ENCODE measurements around the gene HSPA8.

Gene HSPA8

GRCh38 chr11:123086305-123086704 lies 24.4 kb upstream of the HSPA8 start:
- TF ChIP-seq TEAD4 (IDR thresholded peaks at IDR 0.05) (no peak), ZBTB7A (IDR thresholded peaks at IDR 0.05; ENCODE audit: low read depth) (no peak), EGR1 (IDR thresholded peaks at IDR 0.05) (no peak), TCF12 (IDR thresholded peaks at IDR 0.05; ENCODE audit: low read depth) (no peak), CEBPB (IDR thresholded peaks at IDR 0.05) (no peak), USF1 (IDR thresholded peaks at IDR 0.05) (no peak), REST (IDR thresholded peaks at IDR 0.05; ENCODE audit: low read depth) (no peak), FOXM1 (IDR thresholded peaks at IDR 0.05; ENCODE audit: borderline replicate concordance, low read depth) (no peak), TAF1 (IDR thresholded peaks at IDR 0.05; ENCODE audit: low read depth) (no peak), MAX (IDR thresholded peaks at IDR 0.05) (no peak)

- TF ChIP-seq CREB1 (IDR thresholded peaks at IDR 0.05; ENCODE audit: low read depth) (no peak), NFIC (IDR thresholded peaks at IDR 0.05) (no peak), TAF1 (IDR thresholded peaks at IDR 0.05; ENCODE audit: low read depth) (no peak), YY1 (IDR thresholded peaks at IDR 0.05; ENCODE audit: low read depth) (no peak), REST (IDR thresholded peaks at IDR 0.05; ENCODE audit: low read depth) (no peak), USF1 (IDR thresholded peaks at IDR 0.05) (no peak), TCF12 (IDR thresholded peaks at IDR 0.05; ENCODE audit: low read depth) (no peak), CEBPB (IDR thresholded peaks at IDR 0.05) (no peak), EGR1 (IDR thresholded peaks at IDR 0.05) (no peak), TEAD4 (IDR thresholded peaks at IDR 0.05) (no peak), EP300 (IDR thresholded peaks at IDR 0.05; ENCODE audit: borderline replicate concordance) (no peak), MAX (IDR thresholded peaks at IDR 0.05) (no peak), ZBTB7A (IDR thresholded peaks at IDR 0.05; ENCODE audit: low read depth) (no peak), RAD21 (IDR thresholded peaks at IDR 0.05; ENCODE audit: low read depth) (no peak), FOXM1 (IDR thresholded peaks at IDR 0.05; ENCODE audit: borderline replicate concordance, low read depth) (no peak)
These were observed 23.6 kb upstream of the HSPA8 start for GRCh38 chr11:123085497-123085896.

- no peak for TF ChIP-seq YY1 (IDR thresholded peaks at IDR 0.05; ENCODE audit: low read depth)
- TF ChIP-seq CREB1 (IDR thresholded peaks at IDR 0.05; ENCODE audit: low read depth): no peak
- no peak for TF ChIP-seq USF1 (IDR thresholded peaks at IDR 0.05)
- no peak for TF ChIP-seq NFIC (IDR thresholded peaks at IDR 0.05)
- TF ChIP-seq TAF1 (IDR thresholded peaks at IDR 0.05; ENCODE audit: low read depth): no peak
- TF ChIP-seq EGR1 (IDR thresholded peaks at IDR 0.05): no peak
- TF ChIP-seq CEBPB (IDR thresholded peaks at IDR 0.05): no peak
- no peak for TF ChIP-seq EP300 (IDR thresholded peaks at IDR 0.05; ENCODE audit: borderline replicate concordance)
- TF ChIP-seq FOXM1 (IDR thresholded peaks at IDR 0.05; ENCODE audit: borderline replicate concordance, low read depth): no peak
- TF ChIP-seq TEAD4 (IDR thresholded peaks at IDR 0.05): no peak
These were observed 22.5 kb upstream of the HSPA8 start for GRCh38 chr11:123084454-123084853.

- TF ChIP-seq FOXM1 (IDR thresholded peaks at IDR 0.05; ENCODE audit: borderline replicate concordance, low read depth): no peak
- peak; percentile 79; the same call in 1 of the 2 replicates for TF ChIP-seq NFIC (IDR thresholded peaks at IDR 0.05)
These were observed 21.7 kb upstream of the HSPA8 start for GRCh38 chr11:123083623-123084029.

GRCh38 chr11:123082977-123083376 lies 21.0 kb upstream of the HSPA8 start:
- no peak for TF ChIP-seq CEBPB (IDR thresholded peaks at IDR 0.05)
- no peak for TF ChIP-seq USF1 (IDR thresholded peaks at IDR 0.05)
- no peak for TF ChIP-seq RAD21 (IDR thresholded peaks at IDR 0.05; ENCODE audit: low read depth)
- no peak for TF ChIP-seq ZBTB7A (IDR thresholded peaks at IDR 0.05; ENCODE audit: low read depth)
- TF ChIP-seq REST (IDR thresholded peaks at IDR 0.05; ENCODE audit: low read depth): no peak
- no peak for TF ChIP-seq YY1 (IDR thresholded peaks at IDR 0.05; ENCODE audit: low read depth)
- no peak for TF ChIP-seq FOXM1 (IDR thresholded peaks at IDR 0.05; ENCODE audit: borderline replicate concordance, low read depth)
- TF ChIP-seq NFIC (IDR thresholded peaks at IDR 0.05): no peak
- TF ChIP-seq EP300 (IDR thresholded peaks at IDR 0.05; ENCODE audit: borderline replicate concordance): no peak
- TF ChIP-seq TCF12 (IDR thresholded peaks at IDR 0.05; ENCODE audit: low read depth): no peak
- TF ChIP-seq MAX (IDR thresholded peaks at IDR 0.05): no peak
- no peak for TF ChIP-seq CREB1 (IDR thresholded peaks at IDR 0.05; ENCODE audit: low read depth)

Measured in Ishikawa (cell line).